OCI-LY3 (cell line): ENCODE results near the gene OR4K13.

ENCODE experiments used
- H2AFZ ChIP-seq: fragments of 200-600, 300-600 bp; shearing (Covaris generic); 2 replicates; pipeline ENCODE4 v1.6.0; 2014; ENCODE audit warnings: antibody characterized with exemption, low read depth, low read length
- H3K27ac ChIP-seq: fragments of 200-600, 300-600 bp; sonication (generic); 2 replicates; pipeline ENCODE4 v1.5.1; 2014; ENCODE audit warnings: mild to moderate bottlenecking, low read length, moderate library complexity, mixed read lengths
- H3K27me3 ChIP-seq: fragments of 200-600, 300-600 bp; sonication (generic); 2 replicates; pipeline ENCODE4 v1.6.1; 2014; ENCODE audit warnings: low read depth, low read length, mixed read lengths
- H3K36me3 ChIP-seq: fragments of 200-600, 300-600 bp; sonication (generic); replicated peaks from 2 replicates; pipeline ENCODE3; 2014; ENCODE audit warnings: low read depth, low read length, mixed read lengths
- H3K4me1 ChIP-seq: fragments of 300-600, 200-600 bp; sonication (generic); 2 replicates; pipeline ENCODE4 v1.6.1; 2014; ENCODE audit warnings: low read length, mixed read lengths
- H3K4me2 ChIP-seq: fragments of 200-600, 300-600 bp; sonication (generic); 2 replicates; pipeline ENCODE4 v1.6.1; 2014; ENCODE audit warnings: low read length, mixed read lengths
- H3K4me3 ChIP-seq: fragments of 300-600, 200-600 bp; sonication (generic); 2 replicates; pipeline ENCODE4 v1.5.1; 2014; ENCODE audit warnings: antibody characterized with exemption, mild to moderate bottlenecking, low read length, moderate library complexity
- H3K79me2 ChIP-seq: fragments of 300-600, 200-600 bp; shearing (Covaris generic); 2 replicates; pipeline ENCODE4 v1.6.1; 2014; ENCODE audit warnings: mild to moderate bottlenecking, low read length, mixed read lengths
- H3K9ac ChIP-seq: fragments of 300-600, 200-600 bp; shearing (Covaris generic); 2 replicates; pipeline ENCODE4 v1.6.0; 2014; ENCODE audit warnings: mild to moderate bottlenecking, low read length, moderate library complexity
- H3K9me3 ChIP-seq: fragments of 200-600, 300-600 bp; shearing (Covaris generic); 2 replicates; pipeline ENCODE4 v1.6.1; 2014; ENCODE audit warnings: low read length, mixed read lengths; ENCODE audit not compliant: insufficient read depth
- H4K20me1 ChIP-seq: fragments of 200-600, 300-600 bp; sonication (generic); 2 replicates; pipeline ENCODE4 v1.6.1; 2016; ENCODE audit warnings: low read length, mixed read lengths; ENCODE audit not compliant: insufficient read depth
- CTCF ChIP-seq: fragments of 200-600, 300-600 bp; sonication (generic); IDR thresholded peaks from 2 replicates; pipeline ENCODE4 v1.5.1; 2014; ENCODE audit warnings: antibody characterized with exemption, low read length, low read depth
- EZH2phosphoT487 ChIP-seq: fragments of 200-600 bp; shearing (Covaris generic); IDR thresholded peaks from 2 replicates; pipeline ENCODE4 v1.6.1; 2018; ENCODE audit warnings: antibody characterized with exemption, mixed run types, low read depth

The OR4K13 gene

GRCh38 chr14:20035449-20035848 lies 389 bp downstream of the OR4K13 start:
- no peak overlapping the region for H3K27ac ChIP-seq
- no peak overlapping the region for H3K9ac ChIP-seq
- TF ChIP-seq EZH2phosphoT487 (no peak), CTCF (no peak)
- no peaks in the 10 kb centered on the region for H3K27me3 ChIP-seq
- H3K4me2 ChIP-seq: no peak overlapping the region
- H3K4me1 ChIP-seq: no peaks in the 10 kb centered on the region
- no peaks in the 10 kb centered on the region for H3K9me3 ChIP-seq
- H3K79me2 ChIP-seq: no peaks in the 10 kb centered on the region
- no peak overlapping the region for H2AFZ ChIP-seq
- no peaks in the 10 kb centered on the region for H4K20me1 ChIP-seq
- no peak overlapping the region for H3K4me3 ChIP-seq
- H3K36me3 ChIP-seq: no peaks in the 10 kb centered on the region

GRCh38 chr14:20031058-20031457 lies 4.8 kb downstream of the OR4K13 start:
- no peaks in the 10 kb centered on the region for H3K79me2 ChIP-seq
- H3K9ac ChIP-seq: no peak overlapping the region

GRCh38 chr14:20019257-20019865 lies 16.5 kb downstream of the OR4K13 start, which contains the start of gene OR4K14:
OR4K14 (minus strand) TSS chr14:20019307; CDS start chr14:20015193, 4,114 bp downstream.
- Histone ChIP-seq H3K4me2 (no peak within 1 kb of the TSS), H3K27me3 (no peaks in the 10 kb centered on the region), H3K4me3 (no peak within 1 kb of the TSS), H3K79me2 (no peaks in the 10 kb centered on the region), H3K27ac (no peak within 1 kb of the TSS), H2AFZ (no peak within 1 kb of the TSS), H3K9ac (no peak within 1 kb of the TSS), H3K36me3 (no peaks in the 10 kb centered on the region), H3K9me3 (no peaks in the 10 kb centered on the region), H4K20me1 (no peaks in the 10 kb centered on the region), H3K4me1 (no peaks in the 10 kb centered on the region)
- TF ChIP-seq EZH2phosphoT487: no peak
- no peak for TF ChIP-seq CTCF

More at GRCh38 chr14:20031058-20031457, 4.8 kb downstream of the OR4K13 start:
- TF ChIP-seq CTCF: no peak
- TF ChIP-seq EZH2phosphoT487: no peak
- Histone ChIP-seq H3K27ac (no peak overlapping the region), H3K4me1 (no peaks in the 10 kb centered on the region), H4K20me1 (no peaks in the 10 kb centered on the region), H3K36me3 (no peaks in the 10 kb centered on the region), H3K4me3 (no peak overlapping the region), H3K27me3 (no peaks in the 10 kb centered on the region), H2AFZ (no peak overlapping the region), H3K4me2 (no peak overlapping the region), H3K9me3 (no peaks in the 10 kb centered on the region)

- no peaks in the 10 kb centered on the region for H3K36me3 ChIP-seq
- H4K20me1 ChIP-seq: no peaks in the 10 kb centered on the region
- no peaks in the 10 kb centered on the region for H3K9me3 ChIP-seq
- H3K27ac ChIP-seq: no peak overlapping the region
- no peaks in the 10 kb centered on the region for H3K79me2 ChIP-seq
- H3K4me1 ChIP-seq: peaks cover 5% of the 10 kb centered on the region
- H3K9ac ChIP-seq: no peak overlapping the region
- no peak overlapping the region for H2AFZ ChIP-seq
- H3K4me3 ChIP-seq: no peak overlapping the region
- H3K27me3 ChIP-seq: no peaks in the 10 kb centered on the region
- TF ChIP-seq EZH2phosphoT487: no peak
- H3K4me2 ChIP-seq: no peak overlapping the region
These were observed 27.7 kb downstream of the OR4K13 start for GRCh38 chr14:20008156-20008555.
